Brain microvascular endothelial cell (primary cell): Measurements from ENCODE around the gene AMHR2.

Experiments used
- DNase-seq: peaks from one replicate; pipeline ENCODE4 v3.0.0-alpha.2; 2020
- H3K27ac ChIP-seq: fragments of 250-450 bp; sonication (Bioruptor Pico); 2 replicates; pipeline ENCODE4 v1.5.1; 2020; ENCODE audit warnings: mild to moderate bottlenecking, moderate library complexity
- H3K27me3 ChIP-seq: fragments of 250-450 bp; sonication (Bioruptor Pico); replicated peaks from 2 replicates; pipeline ENCODE4 v1.5.1; 2020; ENCODE audit warnings: mild to moderate bottlenecking
- H3K36me3 ChIP-seq: fragments of 250-450 bp; sonication (Bioruptor Pico); replicated peaks from 2 replicates; pipeline ENCODE4 v1.5.1; 2020; ENCODE audit warnings: mild to moderate bottlenecking
- H3K4me3 ChIP-seq: 2 replicates; pipeline ENCODE4 v1.5.1; 2011; ENCODE audit warnings: low read depth, mild to moderate bottlenecking, control low read depth, low read length, moderate library complexity
- CTCF ChIP-seq: IDR thresholded peaks from 2 replicates; pipeline ENCODE4 v1.5.1; 2011; ENCODE audit warnings: low read depth, mild to moderate bottlenecking, moderate library complexity, low read length, control low read depth, inconsistent platforms; ENCODE audit errors: missing control alignments
- in situ Hi-C: cut with HindIII; loops from 2 replicates; pipeline ENCODE4 v1.10.0; 2017; ENCODE audit warnings: low sequenced_read_pairs, low pct_ligation_motif_present

Gene AMHR2

GRCh38 chr12:53464685-53465418, 41.2 kb downstream of the AMHR2 start:
- Histone ChIP-seq H3K36me3 (peaks cover 97% of the 10 kb centered on the region), H3K27me3 (no peaks in the 10 kb centered on the region), H3K4me3 (no peak overlapping the region), H3K27ac (no peak overlapping the region)
- TF ChIP-seq CTCF: no peak
- in situ Hi-C loops: no loop called here
- DNase-seq: no peak

- Histone ChIP-seq H3K27ac (no peak overlapping the region), H3K36me3 (peaks cover 96% of the 10 kb centered on the region), H3K4me3 (no peak overlapping the region), H3K27me3 (no peaks in the 10 kb centered on the region)
- TF ChIP-seq CTCF: no peak
- no peak for DNase-seq
- in situ Hi-C loops: no loop called here
Observed at GRCh38 chr12:53465679-53466078, 42.0 kb downstream of the AMHR2 start.

GRCh38 chr12:53466640-53467039, 43.0 kb downstream of the AMHR2 start:
- Histone ChIP-seq H3K4me3 (no peak overlapping the region), H3K27ac (no peak overlapping the region), H3K36me3 (peaks cover 96% of the 10 kb centered on the region), H3K27me3 (no peaks in the 10 kb centered on the region)
- DNase-seq: no peak
- no peak for TF ChIP-seq CTCF
- in situ Hi-C loops: no loop called here

GRCh38 chr12:53467082-53467481, 43.4 kb downstream of the AMHR2 start:
- H3K36me3 ChIP-seq: peaks cover 96% of the 10 kb centered on the region
- DNase-seq: no peak
- no peak overlapping the region for H3K27ac ChIP-seq
- no peaks in the 10 kb centered on the region for H3K27me3 ChIP-seq
- in situ Hi-C loops: no loop called here
- no peak overlapping the region for H3K4me3 ChIP-seq
- TF ChIP-seq CTCF: no peak

GRCh38 chr12:53467880-53468279, 44.2 kb downstream of the AMHR2 start:
- H3K27me3 ChIP-seq: no peaks in the 10 kb centered on the region
- peaks cover 96% of the 10 kb centered on the region for H3K36me3 ChIP-seq
- no peak overlapping the region for H3K27ac ChIP-seq
- DNase-seq: no peak
- no peak overlapping the region for H3K4me3 ChIP-seq
- no peak for TF ChIP-seq CTCF
- in situ Hi-C loops: no loop called here

GRCh38 chr12:53468282-53468681, 44.6 kb downstream of the AMHR2 start:
- Histone ChIP-seq H3K36me3 (peaks cover 96% of the 10 kb centered on the region), H3K27me3 (no peaks in the 10 kb centered on the region), H3K4me3 (no peak overlapping the region), H3K27ac (no peak overlapping the region)
- TF ChIP-seq CTCF: no peak
- DNase-seq: no peak
- in situ Hi-C loops: no loop called here
